Cerebellar nuclear complex (tissue), 1 donor: Measurements from ENCODE around the gene INPP5A.

Experiments
- DNase-seq, 2 experiments: peaks; one replicate each; lab custom pipeline; 2025; lab: John Stamatoyannopoulos, UW

The INPP5A gene

DNA sequence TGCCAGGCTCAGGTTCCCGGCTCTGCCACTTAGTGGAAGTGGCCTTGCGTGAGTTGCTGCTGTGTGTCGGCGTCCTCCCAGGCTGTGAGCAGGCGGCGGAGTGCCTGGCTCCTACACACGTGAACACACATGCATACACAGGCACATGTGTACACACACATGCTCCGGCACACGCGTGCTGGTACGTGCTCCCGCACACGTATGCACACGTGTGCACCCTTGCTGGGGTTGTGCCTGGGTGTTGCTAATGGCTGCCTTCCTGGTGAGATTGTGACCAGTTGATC, 107.6 kb downstream of the INPP5A start:
- no peak for DNase-seq

- no peak for DNase-seq
These were observed 108.2 kb downstream of the INPP5A start for GRCh38 chr10:132645630-132646442.

DNA sequence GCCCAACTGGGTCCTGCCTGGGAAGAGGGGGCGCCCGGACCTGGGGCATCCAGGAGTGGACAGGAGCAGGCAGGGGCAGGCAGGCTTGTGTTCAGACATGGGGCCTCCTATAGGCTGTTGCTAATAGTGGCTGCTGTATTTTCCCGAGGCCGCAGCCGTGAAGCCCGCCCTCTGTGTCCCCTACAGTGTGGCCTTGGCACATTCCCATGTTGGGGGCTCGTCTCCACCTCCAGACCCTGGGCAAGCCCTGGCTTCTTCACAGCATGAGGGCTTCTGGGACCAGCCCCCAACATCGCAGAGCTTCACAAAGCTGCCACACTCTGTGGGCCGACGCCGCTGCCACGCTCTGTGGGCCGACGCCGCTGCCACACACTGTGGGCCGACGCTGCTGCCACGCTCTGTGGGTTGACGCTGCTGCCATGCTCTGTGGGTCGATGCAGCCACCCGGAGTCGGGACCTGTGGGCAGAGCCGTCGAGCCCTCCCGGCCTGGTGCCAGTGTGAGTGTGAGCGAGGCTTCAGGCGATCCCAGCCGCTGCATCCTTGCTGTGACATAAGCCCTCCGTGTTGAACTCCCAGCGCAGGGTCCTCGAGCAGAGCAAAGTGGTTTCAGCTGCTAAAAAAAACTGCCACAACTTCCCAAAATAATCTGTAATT, 109.0 kb downstream of the INPP5A start:
- DNase-seq = no peak

DNA sequence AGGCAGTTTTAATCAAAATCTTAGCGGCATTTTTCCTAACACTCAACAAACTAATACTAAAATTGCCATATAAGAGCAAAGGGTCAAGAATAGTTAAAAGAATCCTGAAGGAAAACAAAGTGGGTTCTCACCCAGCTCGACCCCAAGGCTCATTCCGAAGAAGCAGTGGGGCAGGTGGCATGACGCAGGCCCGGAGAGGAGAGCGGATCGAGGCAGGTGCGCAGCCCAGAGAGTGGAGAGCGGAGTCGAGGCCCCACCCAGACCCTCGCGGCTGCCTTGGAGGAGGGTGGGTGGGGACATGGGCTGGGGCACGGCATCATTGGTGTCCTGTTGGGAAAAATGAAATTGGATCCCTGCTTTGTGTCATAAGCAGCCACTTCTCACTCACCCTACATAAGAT, 109.8 kb downstream of the INPP5A start:
- no peak for DNase-seq

- no peak for DNase-seq
These were observed 110.7 kb downstream of the INPP5A start for GRCh38 chr10:132648072-132648850.

DNA sequence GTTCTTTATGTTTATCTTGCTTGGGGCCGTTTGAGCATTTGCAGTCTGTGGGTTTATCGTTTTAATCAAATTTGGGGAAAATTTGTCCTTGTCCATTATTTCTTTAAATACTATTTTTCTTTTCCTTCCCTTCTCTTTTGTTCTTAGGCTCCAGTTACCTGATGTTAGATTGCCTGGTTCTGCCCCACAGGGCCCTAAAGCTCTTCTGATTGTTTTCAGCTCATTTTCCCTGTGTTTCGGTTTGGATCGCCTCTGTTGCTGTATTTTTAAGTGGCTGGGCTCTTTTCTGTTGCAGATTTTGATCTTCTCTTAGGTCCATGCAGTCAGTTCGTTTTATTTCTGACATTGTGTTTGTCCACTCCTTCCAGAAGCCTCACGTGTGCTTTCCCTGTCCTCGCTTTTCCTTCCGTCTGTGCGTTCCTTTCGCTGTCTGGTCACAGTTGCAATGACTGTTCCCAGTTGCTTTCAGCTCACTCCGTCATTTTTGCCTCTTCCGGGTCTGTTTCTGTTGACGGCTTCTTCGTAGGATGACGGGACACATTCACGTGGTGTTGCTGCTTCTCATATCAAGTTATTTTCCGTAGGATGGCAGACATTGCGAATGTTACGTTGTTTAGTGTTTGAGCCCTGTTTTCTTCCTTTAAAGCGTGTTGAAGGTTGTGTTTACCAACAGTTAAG, 111.4 kb downstream of the INPP5A start:
- DNase-seq = no peak

GRCh38 chr10:132649651-132650360, 112.2 kb downstream of the INPP5A start:
- no peak for DNase-seq

GRCh38 chr10:132650611-132651250, 113.1 kb downstream of the INPP5A start:
- DNase-seq = no peak

GRCh38 chr10:132651511-132652029, 114.0 kb downstream of the INPP5A start:
- DNase-seq = no peak

DNA sequence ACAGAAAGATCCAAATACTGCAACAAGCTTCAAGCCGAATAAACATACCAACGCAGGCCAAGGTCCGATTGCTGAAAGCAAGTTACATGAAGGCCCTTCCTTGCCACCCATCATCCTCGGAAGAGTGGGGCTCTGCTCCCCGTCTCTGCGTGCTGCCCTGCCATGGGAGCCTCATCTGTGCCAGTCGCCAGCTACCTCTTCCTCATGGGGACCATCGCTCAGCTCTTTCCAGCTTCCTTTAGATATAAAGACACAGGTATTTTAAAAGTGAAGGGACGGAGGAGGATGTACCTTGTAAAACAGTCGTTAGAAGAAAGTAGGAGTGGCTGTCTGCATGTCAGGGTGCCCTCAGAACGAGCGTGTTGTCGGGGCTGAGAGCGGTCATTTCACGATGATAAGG, 114.9 kb downstream of the INPP5A start:
- DNase-seq = no peak

GRCh38 chr10:132652936-132653590, 115.5 kb downstream of the INPP5A start:
- DNase-seq = peak in 1 of 2 experiments; percentile 49

- DNase-seq = no peak
These were observed 116.1 kb downstream of the INPP5A start for GRCh38 chr10:132653721-132654120.

DNA sequence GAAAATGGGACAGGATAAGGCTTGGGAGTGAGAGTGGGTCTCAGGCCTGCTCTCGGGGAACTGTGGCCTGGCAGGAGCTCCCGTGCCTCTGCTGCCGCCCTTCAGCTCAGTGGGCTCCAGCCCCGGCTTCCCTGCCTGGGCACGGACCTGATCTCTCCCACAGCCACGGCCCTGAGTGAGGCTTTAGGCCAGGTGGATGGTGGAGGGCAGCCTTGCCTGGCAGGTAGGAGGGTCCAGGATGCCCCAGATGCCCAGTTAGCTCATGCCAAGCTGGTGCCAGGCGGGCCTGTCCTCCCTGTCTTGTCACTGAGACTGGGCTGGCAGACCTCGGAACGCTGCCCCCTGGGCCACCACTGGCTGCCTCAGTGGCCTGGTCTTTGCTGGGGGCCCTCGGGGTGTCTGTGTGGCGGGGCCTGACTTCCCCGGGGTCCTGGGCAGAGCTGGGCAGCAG, 116.6 kb downstream of the INPP5A start:
- no peak for DNase-seq

- no peak for DNase-seq
These were observed 117.4 kb downstream of the INPP5A start for GRCh38 chr10:132654708-132655661.

DNA sequence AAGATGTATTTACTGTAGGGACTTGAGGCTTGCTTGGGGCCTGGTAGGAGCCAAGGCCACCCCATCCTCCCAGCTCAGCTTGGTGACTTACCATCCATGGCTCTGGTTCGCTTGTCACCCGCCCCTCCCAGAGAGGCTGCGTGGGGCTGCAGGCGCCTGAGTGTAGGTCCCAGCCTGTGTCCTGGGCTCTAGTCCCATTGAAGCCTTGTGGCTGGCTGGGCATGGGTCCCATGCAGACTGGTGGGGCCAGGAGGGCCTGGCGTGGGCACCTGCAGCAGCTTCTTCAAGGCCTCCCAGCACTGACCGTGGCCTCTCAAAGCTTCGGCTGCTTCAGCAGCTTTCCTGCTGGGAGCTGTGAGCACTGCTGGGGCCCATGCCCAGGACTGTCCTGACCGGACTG, 118.1 kb downstream of the INPP5A start:
- no peak for DNase-seq

DNA sequence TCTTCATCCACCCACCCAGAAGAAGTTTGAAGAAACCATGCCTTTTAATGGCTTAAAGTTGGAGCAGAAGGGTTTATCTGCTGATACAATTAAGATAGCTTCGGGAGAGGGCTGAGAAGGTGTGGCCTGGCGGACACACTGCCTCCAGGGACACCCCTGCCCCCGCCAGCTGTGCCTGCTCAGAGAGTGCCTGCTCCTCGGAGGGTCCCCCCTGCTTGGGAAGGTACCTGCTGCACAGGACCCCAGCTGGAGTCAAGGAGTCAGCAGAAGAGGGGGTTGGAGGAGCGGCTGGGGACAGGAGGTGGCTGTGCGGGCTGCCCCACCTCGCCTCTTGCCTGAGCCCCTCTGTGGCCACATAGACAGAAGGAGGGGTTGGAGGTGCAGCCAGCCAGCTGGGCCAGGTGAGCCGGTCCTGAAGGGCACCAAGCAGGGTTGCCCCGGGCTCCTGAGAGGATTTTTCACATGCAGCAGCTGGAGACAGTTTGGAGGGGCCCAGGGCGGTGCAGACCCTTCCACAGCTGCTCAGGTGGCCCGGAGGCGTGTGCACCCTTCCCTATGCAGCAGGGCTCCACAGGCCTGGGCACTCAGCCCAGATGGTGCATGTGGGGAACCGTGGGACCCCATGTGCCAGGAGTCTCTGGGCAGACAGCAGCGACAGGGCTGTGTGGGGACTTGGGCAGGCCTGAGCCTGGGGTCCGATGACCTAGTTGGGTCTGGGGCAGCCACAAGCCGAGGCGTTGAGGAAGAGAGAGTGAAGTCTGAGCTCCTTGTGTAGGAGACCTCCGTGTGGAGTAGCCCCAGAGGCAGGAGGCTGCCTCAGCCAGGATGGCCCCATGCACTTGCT, 118.9 kb downstream of the INPP5A start:
- DNase-seq = no peak

GRCh38 chr10:132657127-132657706, 119.6 kb downstream of the INPP5A start:
- DNase-seq = no peak

DNA sequence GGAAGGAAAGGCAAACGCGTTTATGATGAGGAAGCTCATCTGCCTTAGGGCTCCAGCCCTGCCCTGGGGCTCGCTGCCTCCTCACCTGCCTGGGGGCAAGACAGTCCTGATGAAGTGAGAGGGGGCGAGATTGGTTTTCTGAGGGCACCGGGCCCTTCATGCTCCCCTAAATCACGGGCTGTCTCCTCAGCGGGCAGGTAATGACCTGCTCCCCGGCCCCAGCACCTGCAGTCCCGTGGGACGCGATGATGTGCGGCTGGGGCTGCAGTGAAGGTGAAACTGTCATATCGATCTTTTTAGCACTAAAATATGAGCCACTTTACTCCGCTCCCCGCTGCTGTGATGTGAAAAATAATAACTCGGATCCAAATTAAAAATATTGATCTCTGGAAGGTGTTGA, 120.2 kb downstream of the INPP5A start:
- no peak for DNase-seq
